A549 (cell line): Measurements from ENCODE around the gene FAM237A.

Experiments
- CTCF ChIP-seq: fragments of >200 bp; sonication (Bioruptor Twin); formaldehyde crosslinking; IDR thresholded peaks from 3 replicates; pipeline ENCODE4 v1.5.1; 2016
- ELK1 ChIP-seq: fragments of 150-350 bp; IDR thresholded peaks from 2 replicates; pipeline ENCODE4 v1.6.1; 2014; ENCODE audit warnings: low read depth, mild to moderate bottlenecking, low read length
- FOSL2 ChIP-seq, 2 experiments: fragments of 450-650 bp in 1 of 2; fragments of >200 bp in 1 of 2; sonication (Bioruptor Twin) in 1 of 2; formaldehyde crosslinking; IDR thresholded peaks; 2 replicates each; pipeline versions ENCODE4 v1.5.0 to v1.6.1; 2016 to 2020; ENCODE audit warnings: mild to moderate bottlenecking in 1 of 2, moderate library complexity in 1 of 2
- HMGXB4 ChIP-seq: fragments of 250-450 bp; sonication (Bioruptor Pico); IDR thresholded peaks from 2 replicates; pipeline ENCODE4 v1.5.0; 2021; ENCODE audit warnings: mild to moderate bottlenecking, moderate library complexity, borderline replicate concordance
- MAX ChIP-seq: IDR thresholded peaks from 2 replicates; pipeline ENCODE4 v1.6.1; 2012
- MAZ ChIP-seq: fragments of 150-350 bp; IDR thresholded peaks from 2 replicates; pipeline ENCODE4 v1.6.1; 2014; ENCODE audit warnings: antibody characterized with exemption, low read depth, low read length, borderline replicate concordance
- PHF8 ChIP-seq: fragments of 200-600 bp; sonication (generic); IDR thresholded peaks from 2 replicates; pipeline ENCODE4 v1.6.1; 2016; ENCODE audit warnings: low read depth, mild to moderate bottlenecking, antibody characterized with exemption, moderate library complexity, borderline replicate concordance
- POLR2A ChIP-seq: IDR thresholded peaks from 2 replicates; pipeline ENCODE4 v1.6.1; 2012; ENCODE audit warnings: mild to moderate bottlenecking, low read length
- RAD21 ChIP-seq, 2 experiments: fragments of >200 bp in 1 of 2; sonication (Bioruptor Twin) in 1 of 2; formaldehyde crosslinking in 1 of 2; IDR thresholded peaks in 1 of 2; conservative IDR thresholded peaks in 1 of 2; 2 replicates in 1 of 2; 3 replicates in 1 of 2; pipeline ENCODE4 v1.6.1; 2012 to 2018; ENCODE audit warnings: inconsistent platforms in 1 of 2
- TFCP2L1 ChIP-seq: fragments of 250-450 bp; sonication (Bioruptor Pico); IDR thresholded peaks from 2 replicates; pipeline ENCODE4 v1.5.0; 2021; ENCODE audit warnings: mild to moderate bottlenecking

GRCh38 chr2:206639636-206640035 lies 2.7 kb upstream of the FAM237A start:
- no peak for TF ChIP-seq POLR2A
- no peak for TF ChIP-seq HMGXB4 (CRISPR knock-in tag)
- TF ChIP-seq ELK1: no peak
- no peak for TF ChIP-seq CTCF
- TF ChIP-seq PHF8: no peak
- TF ChIP-seq MAZ: no peak
- TF ChIP-seq RAD21 (conservative IDR thresholded peaks at IDR 0.05 in 1 of 2, IDR thresholded peaks at IDR 0.05 in 1 of 2): no peak
- TF ChIP-seq TFCP2L1 (CRISPR knock-in tag): no peak
- no peak for TF ChIP-seq MAX
- no peak for TF ChIP-seq FOSL2 (IDR thresholded peaks at IDR 0.05)
- no peak for TF ChIP-seq FOSL2 (CRISPR knock-in tag; IDR thresholded peaks at IDR 0.05)
